ENCODE results near the gene POLN. TPM values are rescaled to one million over a fixed set of nuclear protein-coding genes. Genes with fewer than 3 reads are reported as not detected.

The POLN gene
- total RNA-seq, 1 donor from 2014 or later, result 0.21 TPM

DNA sequence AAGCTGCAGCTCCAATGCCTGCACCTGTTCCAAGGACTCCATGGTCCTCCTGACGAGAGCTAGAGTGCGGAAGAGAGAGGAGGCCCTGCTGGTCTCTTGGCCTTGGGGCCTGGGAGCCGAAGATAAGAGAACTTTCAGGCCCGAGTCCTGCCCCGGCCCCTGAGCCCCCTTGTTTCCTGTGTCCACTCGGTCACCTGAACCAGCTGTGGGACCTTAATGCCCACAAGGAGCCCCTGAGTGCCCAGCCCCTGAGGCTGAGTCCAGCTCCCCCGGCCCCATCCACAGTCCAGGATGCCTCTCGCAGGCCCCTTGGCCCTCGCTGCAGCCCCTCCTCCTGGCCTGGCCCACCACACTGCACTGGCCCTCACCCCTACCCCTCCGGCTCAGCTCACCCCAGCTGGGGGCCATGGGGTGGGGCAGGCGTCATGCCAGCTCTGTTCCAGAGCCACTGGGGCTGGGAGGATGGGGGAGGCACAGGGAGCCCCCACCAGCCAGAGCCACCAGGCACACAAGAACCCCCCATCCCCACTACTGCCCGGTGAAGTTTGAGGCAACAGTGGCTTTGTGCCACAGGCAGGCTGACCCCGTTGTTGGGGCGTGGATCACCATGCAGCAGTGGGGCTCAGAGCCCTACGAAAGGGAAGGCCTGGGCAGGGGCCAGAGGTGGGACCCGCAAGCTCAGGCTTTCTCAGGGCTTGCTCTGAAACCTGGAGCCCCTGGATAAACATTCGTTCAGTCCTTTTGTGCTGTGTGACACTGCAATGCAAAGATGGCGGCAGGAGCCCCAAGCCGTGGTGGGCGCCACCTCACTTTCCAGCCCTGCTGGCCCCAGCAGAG lies 168.7 kb downstream of the POLN start:
- no peak for DNase-seq (ENCODE audit: low spot score in 2 of 2)

GRCh38 chr4:2071912-2072867 lies 169.7 kb downstream of the POLN start:
- intact Hi-C loops (cut with DNase I), result no loop called here
- Histone ChIP-seq H3K4me1 (no peaks in the 10 kb centered on the region), H3K36me3 (no peaks in the 10 kb centered on the region), H3K27me3 (no peaks in the 10 kb centered on the region), H3K9me3 (no peaks in the 10 kb centered on the region), H3K4me3 (no peak overlapping the region), H3K27ac (no peak overlapping the region)
- TF ChIP-seq, protein P1, sequence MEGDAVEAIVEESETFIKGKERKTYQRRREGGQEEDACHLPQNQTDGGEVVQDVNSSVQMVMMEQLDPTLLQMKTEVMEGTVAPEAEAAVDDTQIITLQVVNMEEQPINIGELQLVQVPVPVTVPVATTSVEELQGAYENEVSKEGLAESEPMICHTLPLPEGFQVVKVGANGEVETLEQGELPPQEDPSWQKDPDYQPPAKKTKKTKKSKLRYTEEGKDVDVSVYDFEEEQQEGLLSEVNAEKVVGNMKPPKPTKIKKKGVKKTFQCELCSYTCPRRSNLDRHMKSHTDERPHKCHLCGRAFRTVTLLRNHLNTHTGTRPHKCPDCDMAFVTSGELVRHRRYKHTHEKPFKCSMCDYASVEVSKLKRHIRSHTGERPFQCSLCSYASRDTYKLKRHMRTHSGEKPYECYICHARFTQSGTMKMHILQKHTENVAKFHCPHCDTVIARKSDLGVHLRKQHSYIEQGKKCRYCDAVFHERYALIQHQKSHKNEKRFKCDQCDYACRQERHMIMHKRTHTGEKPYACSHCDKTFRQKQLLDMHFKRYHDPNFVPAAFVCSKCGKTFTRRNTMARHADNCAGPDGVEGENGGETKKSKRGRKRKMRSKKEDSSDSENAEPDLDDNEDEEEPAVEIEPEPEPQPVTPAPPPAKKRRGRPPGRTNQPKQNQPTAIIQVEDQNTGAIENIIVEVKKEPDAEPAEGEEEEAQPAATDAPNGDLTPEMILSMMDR (IDR thresholded peaks at IDR 0.05), result no peak
- DNase-seq (ENCODE audit: low spot score in 2 of 2), result no peak

More for the DNA sequence above, 168.7 kb downstream of the POLN start:
- TF ChIP-seq, protein P1 (IDR thresholded peaks at IDR 0.05), result no peak
- intact Hi-C loops (cut with DNase I), result no loop called here
- Histone ChIP-seq H3K4me1 (no peaks in the 10 kb centered on the region), H3K4me3 (no peak overlapping the region), H3K9me3 (no peaks in the 10 kb centered on the region), H3K36me3 (no peaks in the 10 kb centered on the region), H3K27me3 (no peaks in the 10 kb centered on the region), H3K27ac (no peak overlapping the region)

- no peaks in the 10 kb centered on the region for H3K4me1 ChIP-seq
- TF ChIP-seq, protein P1 (IDR thresholded peaks at IDR 0.05), result no peak
- H3K4me3 ChIP-seq, result no peak overlapping the region
- no peak for DNase-seq (ENCODE audit: low spot score in 2 of 2)
- H3K36me3 ChIP-seq, result no peaks in the 10 kb centered on the region
- intact Hi-C loops (cut with DNase I), result no loop called here
- H3K27ac ChIP-seq, result no peak overlapping the region
- no peaks in the 10 kb centered on the region for H3K9me3 ChIP-seq
- no peaks in the 10 kb centered on the region for H3K27me3 ChIP-seq
Measured at GRCh38 chr4:2071252-2071911, 170.5 kb downstream of the POLN start.

DNA sequence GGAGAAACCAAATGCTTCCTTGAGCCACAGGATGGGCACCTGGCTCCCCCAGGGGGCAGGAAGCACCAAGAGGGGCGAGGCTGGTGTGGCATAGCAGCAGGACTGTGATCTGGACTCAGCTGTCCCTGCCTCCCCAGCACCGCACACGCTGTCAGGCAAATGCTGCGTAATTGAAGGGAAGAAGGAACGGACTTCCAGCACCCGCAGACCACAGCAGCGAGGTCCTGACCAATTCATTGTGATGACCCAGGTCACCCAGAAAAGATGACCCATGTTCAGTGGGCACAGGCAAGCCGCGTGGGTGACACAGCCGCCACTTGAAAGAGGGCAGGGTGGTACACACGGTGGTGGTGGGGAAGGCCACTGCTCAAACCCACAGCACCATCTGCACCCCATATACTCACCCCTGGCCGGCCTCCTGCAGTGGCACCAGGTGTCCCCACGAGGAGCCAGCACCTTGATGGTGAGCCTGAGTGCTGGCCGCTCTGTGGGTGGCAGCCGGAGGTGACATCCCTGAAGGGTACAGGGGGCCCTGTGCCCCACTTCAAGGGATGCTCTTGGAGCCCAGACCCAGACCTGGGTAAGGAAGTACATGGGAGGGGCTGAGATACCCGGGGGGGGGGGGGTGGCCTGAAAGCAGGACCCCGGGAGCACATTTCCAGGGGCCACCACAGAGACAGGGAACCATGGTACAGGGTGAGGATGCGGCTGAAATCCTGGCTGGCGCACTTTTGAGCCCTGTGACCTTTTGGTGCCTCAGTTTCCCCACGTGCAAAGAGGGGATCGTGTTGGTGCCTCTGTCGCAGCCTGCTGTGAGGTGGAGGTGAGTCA lies 171.3 kb downstream of the POLN start:
- no peaks in the 10 kb centered on the region for H3K27me3 ChIP-seq
- TF ChIP-seq, protein P1 (IDR thresholded peaks at IDR 0.05), result no peak

DNA sequence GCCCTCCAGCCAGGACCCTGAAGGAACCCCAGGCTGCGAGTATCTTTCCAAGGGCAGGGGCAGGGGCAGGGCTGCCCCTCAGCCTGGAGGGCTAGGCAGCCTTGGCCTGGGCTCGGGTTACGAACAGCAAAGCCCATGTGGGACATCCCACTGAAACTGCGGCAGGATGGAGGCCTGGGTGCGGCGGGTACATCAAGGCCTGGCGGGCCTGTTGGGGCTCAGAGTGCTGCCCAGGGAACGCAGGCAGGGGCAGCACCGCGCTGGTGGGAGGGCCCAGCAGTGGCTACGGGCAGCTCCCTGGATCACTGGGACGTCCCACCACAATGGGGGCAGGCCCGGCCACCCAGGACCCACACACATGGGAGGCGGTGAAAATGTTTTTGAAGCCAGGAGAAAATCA lies 171.9 kb downstream of the POLN start:
- intact Hi-C loops (cut with DNase I), result no loop called here
- no peak for DNase-seq (ENCODE audit: low spot score in 2 of 2)
- no peaks in the 10 kb centered on the region for H3K9me3 ChIP-seq

More for the DNA sequence above, 171.3 kb downstream of the POLN start:
- DNase-seq (ENCODE audit: low spot score in 2 of 2), result no peak
- Histone ChIP-seq H3K27ac (no peak overlapping the region), H3K4me3 (no peak overlapping the region), H3K4me1 (no peaks in the 10 kb centered on the region), H3K36me3 (no peaks in the 10 kb centered on the region), H3K9me3 (no peaks in the 10 kb centered on the region)
- intact Hi-C loops (cut with DNase I), result no loop called here

More for the DNA sequence above, 171.9 kb downstream of the POLN start:
- H3K36me3 ChIP-seq, result no peaks in the 10 kb centered on the region
- TF ChIP-seq, protein P1 (IDR thresholded peaks at IDR 0.05), result no peak
- H3K4me1 ChIP-seq, result no peaks in the 10 kb centered on the region
- no peaks in the 10 kb centered on the region for H3K27me3 ChIP-seq
- no peak overlapping the region for H3K4me3 ChIP-seq
- H3K27ac ChIP-seq, result no peak overlapping the region

Measured in ascending aorta (tissue), 2 donors.